Measurements from ENCODE around the gene SPG11.
"Not testable (repeated sequence)": the region's sequence is repeated elsewhere in the genome, so short reads cannot be mapped to it uniquely, and the experiment has no call there.

Gene SPG11

GRCh38 chr15:44663410-44664308 is at the start of gene SPG11:
TSS of gene SPG11 (minus strand) at chr15:44663662. CDS start at chr15:44663647, 15 bp downstream.
- DNase-seq: peak; percentile 95 to 98

GRCh38 chr15:44712346-44713005 is 49.0 kb upstream of the SPG11 start:
- DNase-seq: peak in 1 of 2 experiments; percentile 58

- peak in 1 of 2 experiments; percentile 61 for DNase-seq
These were observed 48.4 kb upstream of the SPG11 start for GRCh38 chr15:44711743-44712345.

GRCh38 chr15:44711096-44711742 is 47.8 kb upstream of the SPG11 start, which contains the start of the genes B2M and PATL2:
TSS of gene B2M (plus strand) at chr15:44711517. CDS start at chr15:44711547, 30 bp downstream.
TSS of gene PATL2 (minus strand) at chr15:44711323. CDS start at chr15:44676490, 34,833 bp downstream.
- peak; percentile 93 to 98 for DNase-seq

GRCh38 chr15:44710236-44711095 is 47.0 kb upstream of the SPG11 start:
- peak in 1 of 2 experiments; percentile 33 for DNase-seq

- DNase-seq: no peak
These were observed 43.6 kb upstream of the SPG11 start for GRCh38 chr15:44706946-44707636.

GRCh38 chr15:44706401-44706800 is 42.9 kb upstream of the SPG11 start:
- no peak for DNase-seq

- DNase-seq: no peak
These were observed 42.5 kb upstream of the SPG11 start for GRCh38 chr15:44705986-44706385.

- not testable (repeated sequence) for DNase-seq
These were observed 37.2 kb upstream of the SPG11 start for GRCh38 chr15:44700676-44701075.

- DNase-seq: no peak
These were observed 35.2 kb upstream of the SPG11 start for GRCh38 chr15:44698641-44699040.

- no peak for DNase-seq
These were observed 33.6 kb upstream of the SPG11 start for GRCh38 chr15:44697014-44697413.

GRCh38 chr15:44695294-44695693 is 31.8 kb upstream of the SPG11 start:
- DNase-seq: no peak

- DNase-seq: no peak
These were observed 31.0 kb upstream of the SPG11 start for GRCh38 chr15:44694416-44694815.

GRCh38 chr15:44692659-44693058 is 29.2 kb upstream of the SPG11 start:
- DNase-seq: no peak

- not testable (repeated sequence) for DNase-seq
These were observed 26.8 kb upstream of the SPG11 start for GRCh38 chr15:44690245-44690644.

- not testable (repeated sequence) for DNase-seq
These were observed 25.9 kb upstream of the SPG11 start for GRCh38 chr15:44689318-44689717.

GRCh38 chr15:44682809-44683682 is 19.6 kb upstream of the SPG11 start:
- DNase-seq: peak; percentile 73 to 88

- DNase-seq: no peak
These were observed 18.7 kb upstream of the SPG11 start for GRCh38 chr15:44682211-44682610.

- DNase-seq: no peak
These were observed 13.2 kb upstream of the SPG11 start for GRCh38 chr15:44676676-44677075.

- no peak for DNase-seq
These were observed 12.4 kb upstream of the SPG11 start for GRCh38 chr15:44675911-44676310.
